GM18526 (cell line): Measurements from ENCODE around the gene TSN.

ENCODE experiments used
- POLR2A ChIP-seq: IDR thresholded peaks from 3 replicates; pipeline ENCODE4 v1.6.1; 2011; ENCODE audit not compliant: insufficient read length; ENCODE audit errors: extremely low read depth

The TSN gene

GRCh38 chr2:121778741-121779487 lies 23.5 kb downstream of the TSN start:
- TF ChIP-seq POLR2A = no peak

- no peak for TF ChIP-seq POLR2A
Measured at GRCh38 chr2:121783180-121783579, 27.7 kb downstream of the TSN start.

GRCh38 chr2:121788685-121789084 lies 33.2 kb downstream of the TSN start:
- TF ChIP-seq POLR2A = no peak

GRCh38 chr2:121790276-121790956 lies 35.0 kb downstream of the TSN start:
- no peak for TF ChIP-seq POLR2A

- no peak for TF ChIP-seq POLR2A
Measured at GRCh38 chr2:121791290-121791689, 35.8 kb downstream of the TSN start.

- TF ChIP-seq POLR2A = no peak
Measured at GRCh38 chr2:121791801-121792221, 36.4 kb downstream of the TSN start.

- TF ChIP-seq POLR2A = no peak
Measured at GRCh38 chr2:121793816-121794215, 38.4 kb downstream of the TSN start.

- no peak for TF ChIP-seq POLR2A
Measured at GRCh38 chr2:121794233-121794632, 38.8 kb downstream of the TSN start.

- no peak for TF ChIP-seq POLR2A
Measured at GRCh38 chr2:121796239-121796638, 40.8 kb downstream of the TSN start.

GRCh38 chr2:121798617-121799016 lies 43.2 kb downstream of the TSN start:
- TF ChIP-seq POLR2A = no peak

GRCh38 chr2:121801916-121802315 lies 46.5 kb downstream of the TSN start:
- TF ChIP-seq POLR2A = no peak

GRCh38 chr2:121803503-121803902 lies 48.1 kb downstream of the TSN start:
- no peak for TF ChIP-seq POLR2A

- TF ChIP-seq POLR2A = no peak
Measured at GRCh38 chr2:121804340-121804739, 48.9 kb downstream of the TSN start.

GRCh38 chr2:121804997-121805765 lies 49.7 kb downstream of the TSN start:
- no peak for TF ChIP-seq POLR2A

GRCh38 chr2:121805766-121806143 lies 50.3 kb downstream of the TSN start:
- no peak for TF ChIP-seq POLR2A

- no peak for TF ChIP-seq POLR2A
Measured at GRCh38 chr2:121809607-121810006, 54.2 kb downstream of the TSN start.

GRCh38 chr2:121810959-121811853 lies 55.8 kb downstream of the TSN start:
- TF ChIP-seq POLR2A = no peak
